DMS79 treated with DMSO at 0.1 percent for 48 hours (cell line): ENCODE results near the gene NNT.
"Not testable (repeated sequence)": the region's sequence is repeated elsewhere in the genome, so short reads cannot be mapped to it uniquely, and the experiment has no call there.

Experiments
- DNase-seq: peaks from one replicate; lab custom pipeline; 2025; lab: John Stamatoyannopoulos, UW

NNT gene

GRCh38 chr5:43719783-43720182 lies 116.8 kb downstream of the NNT start:
- DNase-seq: not testable (repeated sequence)

GRCh38 chr5:43728581-43728980 lies 125.6 kb downstream of the NNT start:
- no peak for DNase-seq

- DNase-seq: peak; percentile 3
Measured at GRCh38 chr5:43729846-43730478, 127.0 kb downstream of the NNT start.

DNA sequence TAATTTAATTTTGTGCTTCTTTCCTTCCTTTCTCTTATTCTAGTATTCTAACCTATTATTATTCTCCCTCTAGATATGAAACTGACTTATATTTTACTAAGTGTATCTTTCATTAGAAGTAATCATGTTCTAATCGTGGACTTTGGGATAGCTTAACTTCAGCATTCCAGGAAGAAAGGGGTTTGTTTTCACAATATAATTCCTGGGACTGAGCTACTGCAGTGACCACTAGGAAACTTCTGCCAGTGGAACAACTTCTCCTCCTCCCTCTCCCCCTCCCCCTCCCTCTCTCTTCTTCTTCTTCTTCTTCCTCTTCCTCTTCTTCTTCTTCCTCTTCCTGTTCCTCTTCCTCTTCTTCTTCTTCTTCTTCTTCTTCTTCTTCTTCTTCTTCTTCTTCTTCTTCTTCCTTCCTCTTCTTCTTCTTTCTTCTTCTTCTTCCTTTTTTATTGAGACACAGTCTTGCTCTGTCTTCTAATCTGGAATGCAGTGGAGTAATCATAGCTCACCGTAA lies 127.9 kb downstream of the NNT start:
- DNase-seq: no peak

DNA sequence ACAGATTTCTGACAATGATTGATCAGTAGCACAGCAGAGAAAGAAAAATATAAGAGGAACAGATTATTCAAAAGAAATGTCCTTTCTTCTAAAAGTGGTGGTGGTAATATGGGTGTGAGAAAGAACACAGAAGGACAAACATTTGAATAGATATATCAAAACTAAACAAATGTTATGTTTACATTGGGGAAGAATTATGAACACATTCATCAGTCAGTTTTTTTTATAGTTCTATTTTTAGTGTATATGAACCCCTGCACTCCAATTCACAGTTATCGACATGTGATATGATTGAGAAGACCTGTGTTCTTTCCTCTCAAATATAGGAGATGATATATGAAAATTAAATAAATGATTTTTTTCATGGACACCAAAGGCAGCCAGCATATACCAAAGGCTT lies 128.6 kb downstream of the NNT start:
- DNase-seq: no peak

DNA sequence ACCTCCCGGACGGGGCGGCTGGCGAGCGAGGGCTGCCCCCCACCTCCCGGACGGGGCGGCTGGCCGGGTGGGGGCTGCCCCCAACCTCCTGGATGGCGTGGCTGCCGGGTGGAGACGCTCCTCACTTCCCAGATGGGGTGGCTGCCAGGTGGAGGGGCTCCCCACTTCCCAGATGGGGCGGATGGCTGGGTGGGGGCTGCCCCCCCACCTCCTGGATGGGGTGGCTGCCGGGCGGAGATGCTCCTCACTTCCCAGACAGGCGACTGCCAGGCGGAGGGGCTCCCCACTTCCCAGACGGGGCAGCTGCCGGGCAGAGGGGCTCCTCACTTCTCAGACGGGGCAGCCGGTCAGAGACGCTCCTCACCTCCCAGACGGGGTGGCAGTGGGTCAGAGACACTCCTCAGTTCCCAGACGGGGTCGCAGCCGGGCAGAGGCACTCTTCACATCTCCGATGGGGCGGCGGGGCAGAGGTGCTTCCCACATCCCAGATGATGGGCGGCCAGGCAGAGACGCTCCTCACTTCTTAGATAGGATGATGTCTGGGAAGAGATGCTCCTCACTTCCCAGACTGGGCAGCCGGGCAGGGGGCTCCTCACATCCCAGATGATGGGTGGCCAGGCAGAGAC lies 143.1 kb downstream of the NNT start:
- not testable (repeated sequence) for DNase-seq

DNA sequence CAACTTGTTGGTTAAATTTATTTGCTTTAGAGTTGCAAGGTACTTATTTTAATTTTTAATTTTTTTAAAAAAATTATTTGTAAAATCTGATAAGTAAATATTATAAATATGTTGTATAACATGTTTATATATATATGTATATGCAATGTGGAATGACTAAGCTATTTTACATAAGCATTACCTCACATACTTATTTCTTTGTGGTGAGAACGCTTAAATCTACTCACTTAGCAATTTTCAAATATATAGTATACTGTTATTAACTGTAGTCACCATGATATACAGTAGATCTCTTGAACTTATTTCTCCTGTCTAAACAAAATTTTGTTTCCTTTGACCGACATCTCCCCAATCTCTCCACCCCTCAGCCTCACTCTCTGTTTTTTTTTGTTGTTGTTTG lies 147.8 kb downstream of the NNT start:
- no peak for DNase-seq

DNA sequence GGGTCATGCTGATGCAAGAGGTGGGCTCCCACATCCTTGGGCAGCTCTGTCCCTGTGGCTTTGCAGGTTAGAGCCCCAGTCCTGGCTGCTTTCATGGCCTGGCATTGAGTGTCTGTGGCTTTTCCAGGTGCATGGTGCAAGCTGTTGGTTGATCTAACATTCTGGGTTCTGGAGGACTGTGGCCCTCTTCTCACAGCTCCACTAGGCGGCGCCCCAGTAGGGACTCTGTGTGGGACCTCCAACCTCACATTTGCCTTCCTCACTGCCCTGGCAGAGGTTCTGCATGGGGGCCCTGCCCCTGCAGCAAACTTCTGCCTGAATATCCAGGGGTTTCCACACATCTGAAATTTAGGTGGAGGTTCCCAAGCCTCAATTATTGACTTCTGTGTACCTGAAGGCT lies 150.1 kb downstream of the NNT start:
- no peak for DNase-seq
